Hepatocyte (in vitro differentiated cells): Measurements from ENCODE around the gene PHYHIPL. TPM values are rescaled to one million over a fixed set of nuclear protein-coding genes. Genes with fewer than 3 reads are reported as not detected.

ENCODE experiments used
- DNase-seq: peaks from one replicate; pipeline ENCODE4 v3.0.0-alpha.2; 2016; ENCODE audit warnings: low spot score
- H2AFZ ChIP-seq: fragments of 200-600 bp; sonication (generic); 2 replicates; pipeline ENCODE4 v1.6.0; 2016; ENCODE audit warnings: antibody characterized with exemption, mild to moderate bottlenecking
- H3K27ac ChIP-seq: fragments of 200-600 bp; sonication (generic); 2 replicates; pipeline ENCODE4 v1.5.1; 2016; ENCODE audit warnings: mild to moderate bottlenecking
- H3K27me3 ChIP-seq: fragments of 200-600 bp; sonication (generic); 2 replicates; pipeline ENCODE4 v1.6.1; 2016
- H3K36me3 ChIP-seq: fragments of 200-600 bp; sonication (generic); replicated peaks from 2 replicates; pipeline ENCODE4 v1.5.1; 2016; ENCODE audit warnings: low read depth; ENCODE audit not compliant: insufficient read depth
- H3K4me1 ChIP-seq: fragments of 200-600 bp; sonication (generic); 2 replicates; pipeline ENCODE4 v1.5.1; 2016; ENCODE audit warnings: mild to moderate bottlenecking, moderate library complexity; ENCODE audit not compliant: insufficient read depth
- H3K4me2 ChIP-seq: fragments of 200-600 bp; sonication (generic); 2 replicates; pipeline ENCODE4 v1.6.0; 2016
- H3K4me3 ChIP-seq: fragments of 200-600 bp; sonication (generic); 2 replicates; pipeline ENCODE4 v1.5.1; 2016; ENCODE audit warnings: mild to moderate bottlenecking
- H3K79me2 ChIP-seq: fragments of 200-600 bp; sonication (generic); 2 replicates; pipeline ENCODE4 v1.6.0; 2017; ENCODE audit warnings: mild to moderate bottlenecking
- H3K9me2 ChIP-seq: fragments of 200-600 bp; sonication (generic); replicated peaks from 2 replicates; pipeline ENCODE4 v1.6.0; 2017; ENCODE audit warnings: mild to moderate bottlenecking; ENCODE audit not compliant: insufficient read depth
- H3K9me3 ChIP-seq: fragments of 200-600 bp; sonication (generic); 2 replicates; pipeline ENCODE4 v1.5.1; 2016; ENCODE audit warnings: low read depth, mild to moderate bottlenecking
- H4K20me1 ChIP-seq: fragments of 200-600 bp; sonication (generic); 2 replicates; pipeline ENCODE4 v1.6.0; 2016; ENCODE audit warnings: mild to moderate bottlenecking; ENCODE audit not compliant: insufficient read depth, poor library complexity, severe bottlenecking
- CTCF ChIP-seq: fragments of 200-600 bp; sonication (generic); IDR thresholded peaks from 2 replicates; pipeline ENCODE4 v1.5.1; 2016; ENCODE audit warnings: antibody characterized with exemption, mild to moderate bottlenecking; ENCODE audit not compliant: poor library complexity
- EZH2 ChIP-seq: fragments of 200-600 bp; sonication (generic); IDR thresholded peaks from 2 replicates; pipeline ENCODE4 v1.6.1; 2016; ENCODE audit warnings: antibody characterized with exemption, mild to moderate bottlenecking, borderline replicate concordance
- EZH2phosphoT487 ChIP-seq: fragments of 200-600 bp; sonication (generic); IDR thresholded peaks from one replicate; pipeline ENCODE4 v1.6.1; 2018; ENCODE audit warnings: antibody characterized with exemption, mild to moderate bottlenecking, low read depth, moderate library complexity; ENCODE audit not compliant: unreplicated experiment, severe bottlenecking
- WGBS: methylation state at CpG from one replicate; pipeline ENCODE4 v1.1.6; 2016; ENCODE audit warnings: low lambda C conversion rate; ENCODE audit errors: missing lambda C conversion rate; 5-methylcytosine and 5-hydroxymethylcytosine counted together
- polyA plus RNA-seq: library from polyadenylated mRNA; unstranded; fragments of >200 nt; fragmentation: Nextera tagmentation; extraction: Ambion mirVana; gene quantifications from 2 replicates; pipeline ENCODE4 v1.2.1, GENCODE V29; 2016
- total RNA-seq: library from RNA; depleted of rRNA; stranded (reverse); fragments of >200 nt; gene quantifications from 2 replicates; pipeline ENCODE4 v1.2.3, GENCODE V29; 2014

PHYHIPL gene
- total and polyA plus RNA-seq, 2 experiments from 2014 or later: 5.9 to 6.8 TPM

- 60% methylated on average over 2 of the region's 2 CpGs for WGBS
- DNase-seq: no peak
- Histone ChIP-seq H3K79me2 (peaks cover 57% of the 10 kb centered on the region), H3K4me2 (peak overlapping the region; percentile 91), H3K4me1 (no peaks in the 10 kb centered on the region), H3K4me3 (no peak overlapping the region), H3K27me3 (no peaks in the 10 kb centered on the region), H3K27ac (no peak overlapping the region), H2AFZ (no peak overlapping the region), H3K9me3 (no peaks in the 10 kb centered on the region), H4K20me1 (no peaks in the 10 kb centered on the region), H3K36me3 (no peaks in the 10 kb centered on the region), H3K9me2 (no peaks in the 10 kb centered on the region)
- TF ChIP-seq EZH2: no peak
- TF ChIP-seq CTCF: no peak
These were observed 2.6 kb downstream of the PHYHIPL start for GRCh38 chr10:59179068-59179467.

DNA sequence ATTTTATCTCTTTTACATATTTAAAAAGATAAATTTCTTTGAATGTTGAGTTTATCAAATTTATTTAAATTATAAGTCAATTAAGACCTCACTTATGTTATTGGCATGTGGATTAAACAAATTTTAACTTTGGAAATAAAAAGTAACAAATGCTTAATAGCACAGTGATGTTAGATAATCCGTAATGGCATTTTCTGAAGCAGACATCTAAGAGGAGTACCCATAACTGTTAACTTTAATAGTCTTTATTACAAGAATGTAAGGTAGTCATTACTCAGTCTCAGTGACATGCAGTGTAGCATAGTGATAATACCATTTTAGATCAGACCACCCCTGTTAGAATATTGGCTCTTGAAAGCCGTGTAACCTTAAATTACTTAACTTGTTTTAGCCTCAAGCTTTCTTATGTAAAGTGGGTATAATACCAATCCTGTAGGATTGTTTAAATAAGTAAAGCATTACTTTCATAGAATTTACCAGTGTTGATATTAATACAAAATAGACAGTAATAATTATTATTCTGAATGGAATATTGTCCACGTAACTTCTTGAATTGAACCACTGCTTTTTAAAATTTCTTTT is 4.3 kb downstream of the PHYHIPL start:
- Histone ChIP-seq H4K20me1 (no peaks in the 10 kb centered on the region), H3K36me3 (no peaks in the 10 kb centered on the region), H3K27ac (no peak overlapping the region), H3K9me3 (no peaks in the 10 kb centered on the region), H3K4me3 (no peak overlapping the region), H3K27me3 (no peaks in the 10 kb centered on the region), H3K9me2 (no peaks in the 10 kb centered on the region), H3K79me2 (peaks cover 49% of the 10 kb centered on the region), H2AFZ (no peak overlapping the region), H3K4me2 (no peak overlapping the region), H3K4me1 (no peaks in the 10 kb centered on the region)
- 75% methylated on average over 3 of the region's 3 CpGs for WGBS
- DNase-seq: no peak
- TF ChIP-seq CTCF (no peak), EZH2 (no peak), EZH2phosphoT487 (no peak)

DNA sequence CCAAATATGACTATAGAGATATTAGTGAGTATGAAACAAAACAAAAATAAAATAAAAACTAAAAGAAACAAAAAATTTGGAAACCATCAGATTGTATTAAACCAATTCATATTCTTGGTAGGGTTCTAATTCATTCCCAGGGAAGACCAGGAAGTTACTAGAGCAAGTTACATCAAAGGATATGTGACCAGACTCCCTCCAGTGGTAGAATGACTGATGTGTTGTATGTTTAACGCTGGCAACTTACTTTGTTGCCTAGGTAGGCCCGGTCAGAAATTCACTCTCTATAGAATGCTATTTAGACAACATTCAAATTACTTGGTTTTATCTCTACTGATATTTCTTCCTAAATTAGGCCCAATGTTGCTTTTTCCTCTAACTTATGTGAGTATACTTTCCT is 5.2 kb downstream of the PHYHIPL start:
- Histone ChIP-seq H3K4me2 (no peak overlapping the region), H3K27me3 (no peaks in the 10 kb centered on the region), H3K9me3 (no peaks in the 10 kb centered on the region), H2AFZ (no peak overlapping the region), H3K9me2 (no peaks in the 10 kb centered on the region), H3K4me3 (no peak overlapping the region), H3K36me3 (no peaks in the 10 kb centered on the region), H3K27ac (no peak overlapping the region), H3K4me1 (no peaks in the 10 kb centered on the region), H4K20me1 (no peaks in the 10 kb centered on the region), H3K79me2 (peaks cover 49% of the 10 kb centered on the region)
- 13% methylated on average over 2 of the region's 2 CpGs for WGBS
- peak; percentile 72 for DNase-seq
- TF ChIP-seq CTCF: peak; percentile 74
- TF ChIP-seq EZH2: no peak
- TF ChIP-seq EZH2phosphoT487: no peak

DNA sequence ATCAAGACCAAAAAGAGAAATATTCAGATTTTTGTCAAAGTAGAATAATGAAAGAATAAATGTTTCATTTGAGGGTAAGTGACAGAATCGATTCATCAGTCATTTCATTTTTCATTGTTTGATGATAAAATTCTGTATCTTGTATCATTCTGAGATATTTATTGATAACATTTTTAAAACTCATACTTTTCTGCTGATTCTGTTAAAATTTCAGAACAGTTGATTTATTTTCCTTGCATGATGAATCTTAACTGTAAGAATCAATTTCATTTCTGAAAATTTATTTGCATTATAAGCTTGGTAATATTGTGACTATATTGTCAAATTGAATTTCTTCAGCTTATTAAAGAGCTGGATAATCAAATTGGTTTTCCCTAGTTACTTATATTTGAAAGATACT is 13.9 kb downstream of the PHYHIPL start:
- H3K4me2 ChIP-seq: no peak overlapping the region
- H3K4me3 ChIP-seq: no peak overlapping the region
- DNase-seq: no peak
- H3K79me2 ChIP-seq: peaks cover 27% of the 10 kb centered on the region
- TF ChIP-seq EZH2 (no peak), CTCF (no peak), EZH2phosphoT487 (no peak)
- no peak overlapping the region for H2AFZ ChIP-seq
- no peaks in the 10 kb centered on the region for H4K20me1 ChIP-seq
- no peaks in the 10 kb centered on the region for H3K36me3 ChIP-seq
- H3K9me2 ChIP-seq: no peaks in the 10 kb centered on the region
- H3K4me1 ChIP-seq: no peaks in the 10 kb centered on the region
- WGBS: 97% methylated on average over 1 of the region's 1 CpG
- H3K9me3 ChIP-seq: no peaks in the 10 kb centered on the region
- no peaks in the 10 kb centered on the region for H3K27me3 ChIP-seq
- no peak overlapping the region for H3K27ac ChIP-seq
